ENCODE results near the gene PRRC2C. TPM values are rescaled to one million over a fixed set of nuclear protein-coding genes. Genes with fewer than 3 reads are reported as not detected.

Gene PRRC2C
- polyA plus RNA-seq, 1 of the 3 experiments (the other 2 are of a cell fraction), result 39.9 TPM

- H3K27me3 ChIP-seq (ENCODE audit: insufficient read depth), result no peaks in the 10 kb centered on the region
- peaks cover 100% of the 10 kb centered on the region for H4K20me1 ChIP-seq (ENCODE audit: insufficient read depth)
- H3F3A ChIP-seq (replicated peaks; ENCODE audit: insufficient read depth), result peaks cover 3% of the 10 kb centered on the region
- H3K9ac ChIP-seq, result no peak overlapping the region
- H3K4me2 ChIP-seq, result no peak overlapping the region
- H3K4me1 ChIP-seq (ENCODE audit: control insufficient read depth in 1 of 2, insufficient read depth in 2 of 2, low read depth in 1 of 2, low read length in 1 of 2), result 0 out of 4 replicates have a peak, but pooled peaks cover 0 to 3% of the 10 kb centered on the region in 2 experiments
- ChIA-PET CTCF (interaction anchor here (2.2 kb wide), 1 partner anchor 16 kb away, joined by 16 read pairs; the partner anchor contains the start of gene PRRC2C), POLR2A (no interaction called here)
- H3K27ac ChIP-seq (ENCODE audit: low read depth in 2 of 2, low read length in 1 of 2), result no peak overlapping the region
- no peak for DNase-seq
- no peaks in the 10 kb centered on the region for H3K9me2 ChIP-seq
- H3K36me3 ChIP-seq (replicated peaks in 1 of 2; ENCODE audit: control insufficient read depth in 1 of 2, insufficient read depth in 2 of 2, low read length in 1 of 2), result peaks cover 0 to 32% of the 10 kb centered on the region in 2 experiments
- TF ChIP-seq RAD21 (IDR thresholded peaks at IDR 0.05; ENCODE audit: low read length), result no peak
- TF ChIP-seq ZBTB33 (IDR thresholded peaks at IDR 0.05; ENCODE audit: borderline replicate concordance, low read depth), result no peak
- TF ChIP-seq USF1 (IDR thresholded peaks at IDR 0.05; ENCODE audit: borderline replicate concordance, low read depth), result no peak
- no peak for TF ChIP-seq FOXM1 (IDR thresholded peaks at IDR 0.05; ENCODE audit: low read depth)
- no peak for TF ChIP-seq RXRA (IDR thresholded peaks at IDR 0.05; ENCODE audit: borderline replicate concordance, low read depth)
- TF ChIP-seq SMC3 (IDR thresholded peaks at IDR 0.05; ENCODE audit: low read depth, low read length), result no peak
- no peak for TF ChIP-seq RFX5 (IDR thresholded peaks at IDR 0.05; ENCODE audit: low read length)
- no peak for TF ChIP-seq NRF1 (IDR thresholded peaks at IDR 0.05; ENCODE audit: low read depth, low read length)
- TF ChIP-seq MAX (IDR thresholded peaks at IDR 0.05; ENCODE audit: low read depth), result no peak
- no peak for TF ChIP-seq RCOR1 (IDR thresholded peaks at IDR 0.05; ENCODE audit: low read length)
- TF ChIP-seq TAF1 (IDR thresholded peaks at IDR 0.05; ENCODE audit: borderline replicate concordance, low read depth, low read length), result no peak
- TF ChIP-seq TEAD4 (IDR thresholded peaks at IDR 0.05; ENCODE audit: borderline replicate concordance, insufficient read depth), result no peak
- TF ChIP-seq CTCF (IDR thresholded peaks at IDR 0.05), result no peak
- no peak for TF ChIP-seq MXI1 (IDR thresholded peaks at IDR 0.05; ENCODE audit: low read depth, low read length)
- TF ChIP-seq FOXJ3 (CRISPR knock-in tag; IDR thresholded peaks at IDR 0.05), result no peak
- TF ChIP-seq ELF1 (IDR thresholded peaks at IDR 0.05), result no peak
- TF ChIP-seq MEF2A (IDR thresholded peaks at IDR 0.05; ENCODE audit: borderline replicate concordance, low read depth), result no peak
- no peak for TF ChIP-seq PBX3 (IDR thresholded peaks at IDR 0.05)
- TF ChIP-seq USF2 (IDR thresholded peaks at IDR 0.05; ENCODE audit: borderline replicate concordance, low read depth, low read length), result no peak
- TF ChIP-seq REST (IDR thresholded peaks at IDR 0.05; ENCODE audit: low read depth, low read length), result no peak
- H2AFZ ChIP-seq (ENCODE audit: low read depth), result no peak overlapping the region
- no peak overlapping the region for H3K4me3 ChIP-seq (ENCODE audit: low read depth in 2 of 2, low read length in 1 of 2)
- H3K9me3 ChIP-seq, result no peaks in the 10 kb centered on the region
- peaks cover 100% of the 10 kb centered on the region for H3K79me2 ChIP-seq (ENCODE audit: insufficient read depth)
Measured at GRCh38 chr1:171501305-171502024, 16.1 kb downstream of the PRRC2C start.

All from SK-N-SH (cell line).